ENCODE measurements around the gene TRIM50. TPM values are rescaled to one million over a fixed set of nuclear protein-coding genes. Genes with fewer than 3 reads are reported as not detected.
"Not testable (repeated sequence)": the region's sequence is repeated elsewhere in the genome, so short reads cannot be mapped to it uniquely, and the experiment has no call there.

The TRIM50 gene
- total and polyA plus RNA-seq, 2 of the 13 experiments (the other 11 are each of a cell fraction or from before 2014, with no cell fraction given): 4.2 to 24.5 TPM

- TF ChIP-seq MAFK (conservative IDR thresholded peaks at IDR 0.05 in 1 of 2, IDR thresholded peaks at IDR 0.05 in 1 of 2; ENCODE audit: low read length in 2 of 2): peak; percentile 29 to 62; a peak in 3 of 4 replicates
- TF ChIP-seq REPIN1 (CRISPR knock-in tag; IDR thresholded peaks at IDR 0.05; ENCODE audit: borderline replicate concordance, low read depth): 0 out of 2 replicates have a peak, but pooled peaks have one; percentile 1
These were observed 4.3 kb downstream of the TRIM50 start (continued) for GRCh38 chr7:73323434-73324080.

DNA sequence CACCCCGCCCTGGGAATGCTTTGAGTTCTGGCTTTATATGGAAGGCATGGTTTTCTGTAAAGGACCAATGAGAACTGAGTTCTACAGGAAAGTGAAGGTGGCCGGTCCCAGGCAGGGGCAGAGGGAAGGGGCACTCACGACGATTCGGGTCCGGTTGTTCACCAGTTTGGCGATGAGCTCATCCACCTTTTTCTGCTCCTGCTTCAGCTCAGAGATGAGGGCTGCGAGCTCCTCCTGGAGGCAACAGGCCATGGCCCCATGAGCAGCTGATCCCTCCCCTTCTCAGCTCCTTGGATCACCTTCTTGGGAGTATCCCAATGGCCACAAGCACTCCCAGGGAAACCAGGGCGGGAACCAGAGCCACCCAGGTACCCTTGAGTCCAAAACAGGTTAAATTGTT lies 7.9 kb downstream of the TRIM50 start:
- H3K27ac ChIP-seq (ENCODE audit: extremely low read length, insufficient read depth, low read length); in situ Hi-C loops (cut with HindIII; ENCODE audit: extremely low pct_ligation_motif_present, low pct_unique_long_range_greater_than_20kb); BruUV-seq (replicated peaks); CTCF ChIA-PET (ENCODE audit: low intra/inter-chr PET ratio, low total read pairs); DNase-seq (ENCODE audit: low spot score); ATAC-seq; H3K9me3 ChIP-seq (ENCODE audit: low read length); H3K79me2 ChIP-seq (ENCODE audit: insufficient read depth, low read length); H3K4me2 ChIP-seq (ENCODE audit: low read depth, low read length); H3K4me3 ChIP-seq (replicated peaks in 1 of 3; ENCODE audit: insufficient read depth in 1 of 3, low read depth in 2 of 3, low read length in 3 of 3); FAIRE-seq; H4K20me1 ChIP-seq (ENCODE audit: insufficient read depth, low read length); H3K36me3 ChIP-seq (replicated peaks in 1 of 2; ENCODE audit: control insufficient read depth in 1 of 2, insufficient read depth in 2 of 2, low read length in 2 of 2); H3K27me3 ChIP-seq (ENCODE audit: control insufficient read depth in 1 of 2, insufficient read depth in 2 of 2, low read length in 2 of 2); POLR2A ChIA-PET; H2AFZ ChIP-seq (ENCODE audit: low read length); H3K9ac ChIP-seq (ENCODE audit: insufficient read depth, low read depth, low read length): not testable (repeated sequence)
- peaks cover 17% of the 10 kb centered on the region for H3K4me1 ChIP-seq (ENCODE audit: insufficient read depth, low read length)
- WGBS (ENCODE audit: low lambda C conversion rate): 81% methylated on average over 6 of the region's 9 CpGs
- intact Hi-C loops (cut with micrococcal nuclease; ENCODE audit: unreplicated experiment): loop anchor here (5.0 kb wide), 1 partner anchor 117 kb away; no protein-coding TSS in a partner anchor

DNA sequence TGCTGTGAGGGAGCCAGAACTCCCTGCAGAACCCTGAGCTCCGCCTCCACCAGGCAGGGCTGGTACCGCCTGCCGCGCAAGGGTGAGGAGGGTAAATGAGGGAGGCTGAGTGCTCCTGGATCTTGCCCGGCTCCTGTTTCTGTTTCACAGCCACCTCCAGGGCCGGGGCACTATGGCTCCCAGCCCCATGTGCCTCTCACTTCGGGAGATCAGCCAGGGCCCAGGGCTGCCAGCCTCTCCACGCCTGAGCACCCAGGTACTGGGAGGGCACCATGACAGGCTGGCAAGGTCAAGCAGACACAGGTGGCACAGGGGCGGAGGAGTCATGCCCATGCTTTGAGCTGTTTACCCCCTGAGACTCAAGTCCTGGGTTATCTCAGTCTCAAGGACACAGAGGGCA lies 8.3 kb downstream of the TRIM50 start:
- H3K4me3 ChIP-seq (replicated peaks in 1 of 3; ENCODE audit: insufficient read depth in 1 of 3, low read depth in 2 of 3, low read length in 3 of 3); H2AFZ ChIP-seq (ENCODE audit: low read length); H3K4me2 ChIP-seq (ENCODE audit: low read depth, low read length); ATAC-seq; CTCF ChIA-PET (ENCODE audit: low intra/inter-chr PET ratio, low total read pairs); H4K20me1 ChIP-seq (ENCODE audit: insufficient read depth, low read length); H3K79me2 ChIP-seq (ENCODE audit: insufficient read depth, low read length); H3K27me3 ChIP-seq (ENCODE audit: control insufficient read depth in 1 of 2, insufficient read depth in 2 of 2, low read length in 2 of 2); DNase-seq (ENCODE audit: low spot score); intact Hi-C loops (cut with micrococcal nuclease; ENCODE audit: unreplicated experiment); H3K27ac ChIP-seq (ENCODE audit: extremely low read length, insufficient read depth, low read length); FAIRE-seq; H3K9me3 ChIP-seq (ENCODE audit: low read length); BruUV-seq (replicated peaks); POLR2A ChIA-PET; H3K36me3 ChIP-seq (replicated peaks in 1 of 2; ENCODE audit: control insufficient read depth in 1 of 2, insufficient read depth in 2 of 2, low read length in 2 of 2); in situ Hi-C loops (cut with HindIII; ENCODE audit: extremely low pct_ligation_motif_present, low pct_unique_long_range_greater_than_20kb); H3K9ac ChIP-seq (ENCODE audit: insufficient read depth, low read depth, low read length): not testable (repeated sequence)
- 80% methylated on average over 5 of the region's 9 CpGs for WGBS (ENCODE audit: low lambda C conversion rate)
- TF ChIP-seq, protein P1, sequence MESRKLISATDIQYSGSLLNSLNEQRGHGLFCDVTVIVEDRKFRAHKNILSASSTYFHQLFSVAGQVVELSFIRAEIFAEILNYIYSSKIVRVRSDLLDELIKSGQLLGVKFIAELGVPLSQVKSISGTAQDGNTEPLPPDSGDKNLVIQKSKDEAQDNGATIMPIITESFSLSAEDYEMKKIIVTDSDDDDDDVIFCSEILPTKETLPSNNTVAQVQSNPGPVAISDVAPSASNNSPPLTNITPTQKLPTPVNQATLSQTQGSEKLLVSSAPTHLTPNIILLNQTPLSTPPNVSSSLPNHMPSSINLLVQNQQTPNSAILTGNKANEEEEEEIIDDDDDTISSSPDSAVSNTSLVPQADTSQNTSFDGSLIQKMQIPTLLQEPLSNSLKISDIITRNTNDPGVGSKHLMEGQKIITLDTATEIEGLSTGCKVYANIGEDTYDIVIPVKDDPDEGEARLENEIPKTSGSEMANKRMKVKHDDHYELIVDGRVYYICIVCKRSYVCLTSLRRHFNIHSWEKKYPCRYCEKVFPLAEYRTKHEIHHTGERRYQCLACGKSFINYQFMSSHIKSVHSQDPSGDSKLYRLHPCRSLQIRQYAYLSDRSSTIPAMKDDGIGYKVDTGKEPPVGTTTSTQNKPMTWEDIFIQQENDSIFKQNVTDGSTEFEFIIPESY (CRISPR knock-in tag; IDR thresholded peaks at IDR 0.05): peak; percentile 78
- H3K4me1 ChIP-seq (ENCODE audit: insufficient read depth, low read length): peaks cover 12% of the 10 kb centered on the region
